GM19328 (cell line): Measurements from ENCODE around the gene RIPOR1.
"Not testable (repeated sequence)": the region's sequence is repeated elsewhere in the genome, so short reads cannot be mapped to it uniquely, and the experiment has no call there.

Source experiments
- ATAC-seq: cut with Tn5 transposase; IDR thresholded peaks from one replicate; pipeline ENCODE4 v1.9.1; 2021; ENCODE audit warnings: mild to moderate bottlenecking, moderate library complexity; ENCODE audit not compliant: unreplicated experiment

Gene RIPOR1

GRCh38 chr16:67528222-67528869 is at the start of gene RIPOR1:
Gene RIPOR1, plus strand, starts transcription at chr16:67528829. Its CDS starts 9,618 bp downstream, at chr16:67538447.
- ATAC-seq = no peak

GRCh38 chr16:67480833-67481560 is 47.6 kb upstream of the RIPOR1 start, which contains the start of gene ATP6V0D1:
Gene ATP6V0D1, minus strand, starts transcription at chr16:67481157. Its CDS starts 71 bp downstream, at chr16:67481086.
- ATAC-seq = peak; percentile 81

DNA sequence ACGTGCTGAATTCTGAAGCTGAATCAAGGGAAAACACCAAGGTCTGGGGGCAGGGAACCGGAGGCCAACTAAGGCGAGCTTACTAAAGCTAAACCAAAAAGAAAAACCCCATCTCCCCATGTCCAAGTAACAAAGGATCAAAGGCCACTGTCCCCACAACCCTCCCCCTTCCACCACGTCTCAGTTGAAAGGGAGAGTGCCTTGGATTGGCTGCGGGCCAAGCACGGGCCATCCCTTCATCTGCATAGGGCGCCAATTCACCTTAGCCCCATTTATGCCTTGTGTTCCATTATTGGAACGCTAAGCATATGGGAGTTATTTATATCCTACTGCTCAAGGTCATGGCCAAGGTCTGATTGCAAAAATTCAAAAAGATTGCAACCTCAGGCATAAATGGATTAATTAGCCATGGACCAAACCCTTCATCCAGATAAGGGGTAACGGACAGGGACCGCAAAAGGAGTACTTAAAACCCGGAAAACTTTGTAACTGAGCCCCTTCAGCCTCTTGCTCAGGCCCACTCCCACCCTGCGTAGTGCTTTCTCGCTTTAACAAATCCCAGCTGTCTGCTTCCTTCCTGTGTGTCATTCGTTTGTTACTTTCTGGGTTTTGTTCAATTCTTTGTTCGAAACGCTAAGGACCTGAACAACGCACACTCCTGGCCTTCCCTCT is 46.9 kb upstream of the RIPOR1 start:
- no peak for ATAC-seq

DNA sequence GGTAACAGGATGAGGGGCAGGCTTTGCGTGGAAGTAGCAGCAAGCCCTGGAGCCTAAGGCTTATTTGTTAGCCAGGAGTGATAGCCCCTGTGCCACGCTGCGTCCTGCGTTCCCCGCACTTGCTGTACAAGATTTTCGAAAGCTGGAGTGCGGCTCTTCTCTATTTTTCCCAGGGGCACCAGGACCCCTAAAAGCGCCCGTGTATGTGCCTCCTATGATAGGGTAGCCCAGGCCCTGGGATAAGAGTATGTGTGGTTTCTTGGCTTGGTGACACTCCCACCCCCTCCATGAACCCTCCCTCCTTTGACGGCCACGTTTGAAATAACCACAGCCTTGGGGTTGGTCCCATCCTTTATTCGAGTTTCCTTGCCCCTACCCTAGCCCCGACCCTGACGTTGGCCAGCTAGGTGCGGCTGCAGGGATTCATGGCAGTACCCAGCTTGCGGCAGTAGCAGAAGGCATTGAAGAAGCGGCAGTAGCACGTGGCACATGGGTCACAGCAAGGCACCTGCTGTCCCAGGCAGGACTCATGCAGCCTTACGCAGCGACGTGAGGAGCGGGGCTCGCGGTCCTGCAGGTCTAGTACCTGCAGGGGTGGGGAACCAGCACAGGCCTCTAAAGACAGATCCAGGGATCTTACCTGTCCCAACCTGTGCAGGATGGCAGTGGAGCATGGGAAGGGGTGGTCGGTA is 46.2 kb upstream of the RIPOR1 start:
- no peak for ATAC-seq

GRCh38 chr16:67483150-67483549 is 45.5 kb upstream of the RIPOR1 start, which contains the start of gene AGRP:
Gene AGRP, minus strand, starts transcription at chr16:67483547. Its CDS starts 149 bp downstream, at chr16:67483398.
- ATAC-seq = no peak

DNA sequence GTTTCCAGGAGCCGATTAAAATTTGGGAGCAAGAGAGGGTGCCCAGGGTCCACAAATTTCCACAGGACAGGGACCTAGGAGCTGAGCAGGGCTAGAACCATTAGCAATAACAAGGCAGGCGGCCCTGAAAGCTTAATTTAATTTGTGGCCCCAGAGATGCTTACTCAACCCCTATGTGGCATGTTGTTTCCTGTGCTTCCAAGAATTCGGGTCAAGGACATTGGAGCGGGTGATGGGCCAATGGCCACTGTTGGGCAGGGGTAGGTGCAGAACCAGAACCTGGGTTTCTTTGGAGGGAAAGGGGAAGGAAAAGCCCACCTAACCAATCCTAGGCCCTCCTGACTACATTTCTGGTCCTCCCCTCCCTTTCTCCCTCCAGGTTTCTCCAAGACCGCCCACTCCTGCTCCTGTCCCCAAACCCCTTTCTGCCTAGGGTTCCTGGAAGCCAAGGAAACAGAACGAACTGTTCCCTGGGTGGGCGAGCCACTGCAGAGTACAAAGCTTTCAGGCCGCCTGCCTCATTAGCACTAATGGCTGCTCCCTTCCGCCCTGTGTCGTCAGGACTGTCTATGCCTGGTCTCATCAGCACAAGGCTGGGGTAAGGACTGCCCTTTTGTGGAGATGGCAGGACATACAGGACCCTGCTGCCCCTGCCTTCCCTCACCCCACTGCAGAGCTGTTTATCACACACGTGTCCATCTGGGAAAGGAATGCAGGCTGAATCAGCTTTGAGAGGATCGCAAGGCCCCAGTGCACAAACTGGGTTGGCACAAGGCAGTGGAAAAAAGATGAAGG is 44.7 kb upstream of the RIPOR1 start:
- ATAC-seq = no peak

GRCh38 chr16:67486805-67487204 is 41.8 kb upstream of the RIPOR1 start:
- no peak for ATAC-seq

DNA sequence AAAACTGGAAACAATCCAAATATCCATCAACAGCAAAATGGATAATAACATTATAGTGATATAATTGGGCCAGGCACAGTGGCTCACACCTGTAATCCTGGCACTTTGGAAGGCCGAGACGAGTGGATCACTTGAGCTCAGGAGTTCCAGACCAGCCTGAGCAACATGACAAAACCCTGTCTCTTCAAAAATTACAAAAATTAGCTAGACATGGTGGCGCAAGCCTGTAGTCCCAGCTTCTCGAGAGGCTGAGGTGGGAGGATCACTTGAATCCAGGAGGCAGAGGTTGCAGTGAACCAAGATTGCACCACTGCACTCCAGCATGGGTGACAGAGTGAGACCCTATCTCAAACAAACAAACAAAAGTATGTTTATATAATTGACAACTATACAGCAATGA is 41.1 kb upstream of the RIPOR1 start:
- not testable (repeated sequence) for ATAC-seq

DNA sequence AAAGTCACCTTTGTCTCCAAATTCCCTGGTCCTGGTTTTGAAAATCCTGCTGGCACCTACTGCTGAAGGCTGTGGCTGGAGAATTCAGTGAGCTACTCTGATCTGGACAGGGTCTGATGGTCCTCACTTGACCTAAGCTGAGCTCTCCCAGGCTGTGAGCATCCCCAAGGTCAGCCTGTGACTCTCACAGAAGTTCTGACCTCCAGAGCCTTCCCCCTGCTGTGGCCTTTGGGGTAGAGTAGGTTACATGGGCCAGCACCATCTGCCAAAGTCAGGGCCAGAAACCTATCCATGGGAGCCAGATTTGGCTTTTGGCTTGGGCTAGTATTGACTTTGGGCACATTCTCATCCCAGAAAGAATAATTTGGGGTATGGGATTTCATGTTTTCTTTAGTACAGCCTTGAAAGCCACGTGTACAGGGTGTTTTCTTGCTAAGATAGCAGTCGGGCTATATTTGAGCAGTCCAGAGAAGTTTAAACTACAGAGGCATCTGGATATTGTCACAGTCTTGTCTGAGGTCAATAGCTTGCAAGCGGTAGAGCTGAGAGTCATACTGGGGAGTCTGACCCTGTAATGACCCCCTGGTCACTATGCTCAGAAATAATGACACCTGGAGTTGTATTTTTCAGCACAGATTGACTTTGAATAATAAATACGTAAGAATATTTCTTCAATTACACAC is 39.1 kb upstream of the RIPOR1 start:
- ATAC-seq = no peak

GRCh38 chr16:67490335-67491096 is 38.1 kb upstream of the RIPOR1 start:
- no peak for ATAC-seq

GRCh38 chr16:67499106-67499505 is 29.5 kb upstream of the RIPOR1 start:
- no peak for ATAC-seq

- no peak for ATAC-seq
These were observed 24.3 kb upstream of the RIPOR1 start for GRCh38 chr16:67504031-67505021.

- ATAC-seq = no peak
These were observed 22.2 kb upstream of the RIPOR1 start for GRCh38 chr16:67506468-67506867.

- ATAC-seq = no peak
These were observed 19.6 kb upstream of the RIPOR1 start for GRCh38 chr16:67509016-67509415.

GRCh38 chr16:67513892-67514291 is 14.7 kb upstream of the RIPOR1 start:
- ATAC-seq = not testable (repeated sequence)

GRCh38 chr16:67514382-67514828 is 14.2 kb upstream of the RIPOR1 start:
- no peak for ATAC-seq

- no peak for ATAC-seq
These were observed 12.1 kb upstream of the RIPOR1 start for GRCh38 chr16:67516296-67517154.
